Erythroblast (primary cell): ENCODE measurements around the gene MACROD2.

Experiments
- GATA1 ChIP-seq: IDR thresholded peaks from 2 replicates; pipeline ENCODE4 v1.6.1; 2011; ENCODE audit warnings: low read depth, mild to moderate bottlenecking, control low read depth, low read length, moderate library complexity
- POLR2A ChIP-seq: IDR thresholded peaks from 2 replicates; pipeline ENCODE4 v1.6.1; 2011; ENCODE audit warnings: mild to moderate bottlenecking, low read length

GRCh38 chr20:15977026-15977425 lies 1981.7 kb downstream of the MACROD2 start:
- TF ChIP-seq POLR2A (no peak), GATA1 (no peak)
